Kidney (tissue), 14 donors: ENCODE data around the gene TPT1. TPM values are rescaled to one million over a fixed set of nuclear protein-coding genes. Genes with fewer than 3 reads are reported as not detected.

Source experiments
- DNase-seq, 5 donors: peaks; one replicate each; pipeline ENCODE4 v3.0.0-alpha.2; 2013 to 2020
- FAIRE-seq: peaks from 2 replicates; lab custom pipeline; 2012; peaks lifted over from hg19 to GRCh38; lab: Jason Lieb, UNC
- H3K27ac ChIP-seq, 2 donors: one replicate each; pipeline ENCODE4 v1.7.0; 2013; ENCODE audit warnings: low read depth in 2 of 2, low read length in 2 of 2, inconsistent platforms in 1 of 2
- H3K27me3 ChIP-seq: one replicate; pipeline ENCODE4 v1.7.1; 2013; ENCODE audit warnings: low read length, inconsistent platforms; ENCODE audit not compliant: control insufficient read depth, insufficient read depth
- H3K36me3 ChIP-seq, 3 donors: one replicate each; pipeline versions ENCODE4 v1.7.0 to v1.7.1; 2013; ENCODE audit warnings: low read length in 3 of 3, control low read depth in 1 of 3, inconsistent platforms in 1 of 3; ENCODE audit not compliant: insufficient read depth in 3 of 3, control insufficient read depth in 2 of 3
- H3K4me1 ChIP-seq, 3 donors: one replicate each; pipeline versions ENCODE4 v1.7.0 to v1.7.1; 2013; ENCODE audit warnings: low read length in 3 of 3, inconsistent platforms in 1 of 3, low read depth in 1 of 3; ENCODE audit not compliant: control insufficient read depth in 2 of 3, insufficient read depth in 2 of 3
- H3K4me3 ChIP-seq, 3 donors: one replicate each; pipeline versions ENCODE4 v1.7.0 to v1.8.1; 2013; ENCODE audit warnings: low read length in 3 of 3, control low read depth in 1 of 3, inconsistent platforms in 1 of 3
- H3K9ac ChIP-seq, 3 donors: one replicate each; pipeline versions ENCODE4 v1.7.0 to v1.7.1; 2013; ENCODE audit warnings: low read length in 3 of 3, control low read depth in 1 of 3, inconsistent platforms in 1 of 3
- H3K9me3 ChIP-seq, 3 donors: one replicate each; pipeline versions ENCODE4 v1.7.0 to v1.7.1; 2013; ENCODE audit warnings: low read length in 3 of 3, control low read depth in 1 of 3, inconsistent platforms in 1 of 3; ENCODE audit not compliant: control insufficient read depth in 2 of 3, insufficient read depth in 1 of 3
- CTCF ChIP-seq: IDR thresholded peaks from 3 replicates; pipeline ENCODE4 v1.5.1; 2012; ENCODE audit warnings: mild to moderate bottlenecking, moderate library complexity, borderline replicate concordance; ENCODE audit not compliant: insufficient read depth; ENCODE audit errors: extremely low read depth
- intact Hi-C: fragments of 100-400 bp; cut with DNase I; formaldehyde crosslinking; loops from one replicate; pipeline ENCODE4 v1.11.1; 2022
- polyA plus RNA-seq: library from polyadenylated mRNA; stranded (reverse); fragments of 350-450 nt; fragmentation: Illumina TruSeq; extraction: RNeasy Lipid Tissue Mini Kit (QIAGEN cat#74804); gene quantifications from one replicate; pipeline ENCODE4 v1.2.3, GENCODE V29; 2014; ENCODE audit warnings: low read depth, low replicate concordance; ENCODE audit not compliant: insufficient read depth
- total RNA-seq: library from RNA; stranded (reverse); fragmentation: NEBNext Ultra II Directional; extraction: Animal tissue kit (Norgen Biotek cat#: 25700); gene quantifications from one replicate; pipeline ENCODE4 v1.2.1, GENCODE V29; 2021
- donor health status: control.
- donor health status: control.
- donor health status: control.
- donor health status: control.
- donor health status: control.
- donor health status: DM: yes; HTN: yes; CAD: no.
- donor health status: Normal renal cell carcinoma (clear cell type).

TPT1 gene
- total and polyA plus RNA-seq, 2 donors from 2014 or later = 4,291 to 6,901 TPM

GRCh38 chr13:45374917-45375316 is 33.9 kb upstream of the TPT1 start:
- Histone ChIP-seq H3K4me3 (no peak overlapping the region), H3K27ac (no peak overlapping the region), H3K9ac (no peak overlapping the region), H3K27me3 (no peaks in the 10 kb centered on the region), H3K4me1 (peaks cover 0 to 11% (median 7%) of the 10 kb centered on the region in 3 donors), H3K9me3 (no peaks in the 10 kb centered on the region), H3K36me3 (no peaks in the 10 kb centered on the region)
- no peak for TF ChIP-seq CTCF
- intact Hi-C loops = no loop called here
- DNase-seq (no peak), FAIRE-seq (no peak)

DNA sequence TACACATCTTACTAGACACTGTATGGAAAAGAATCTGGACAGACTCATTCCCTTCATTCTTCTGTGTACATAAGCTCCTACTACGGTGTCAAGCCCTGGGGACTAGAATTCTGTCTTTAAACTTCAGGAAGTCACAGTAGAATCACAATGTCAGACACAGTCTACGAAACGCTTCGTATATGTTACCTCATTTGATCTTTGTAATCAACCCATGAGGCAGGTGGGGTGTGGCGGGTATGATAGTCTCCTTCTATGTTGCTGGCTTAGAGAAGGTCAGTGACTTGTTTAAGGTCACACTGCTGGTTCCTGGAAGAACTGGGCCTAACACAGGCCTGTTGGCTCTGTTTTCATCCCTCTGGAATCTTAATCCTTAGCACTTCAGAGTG is 32.2 kb upstream of the TPT1 start:
- intact Hi-C loops = no loop called here
- Histone ChIP-seq H3K36me3 (peaks cover 0 to 6% (median 0%) of the 10 kb centered on the region in 3 donors), H3K4me3 (no peak overlapping the region), H3K27ac (no peak overlapping the region), H3K4me1 (peaks cover 0 to 13% (median 12%) of the 10 kb centered on the region in 3 donors), H3K27me3 (no peaks in the 10 kb centered on the region), H3K9ac (no peak overlapping the region), H3K9me3 (no peaks in the 10 kb centered on the region)
- no peak for TF ChIP-seq CTCF
- FAIRE-seq (no peak), DNase-seq (no peak)

- intact Hi-C loops = no loop called here
Observed at GRCh38 chr13:45372189-45373161, 31.5 kb upstream of the TPT1 start.

More at GRCh38 chr13:45372189-45373161, 31.5 kb upstream of the TPT1 start:
- no peak for FAIRE-seq
- H3K27ac ChIP-seq = peak overlapping the region in 1 of 2 donors; percentile 13
- DNase-seq = peak in 3 of 5 donors; percentile 72 to 79 (median 78)
- no peaks in the 10 kb centered on the region for H3K27me3 ChIP-seq
- TF ChIP-seq CTCF = no peak
- no peaks in the 10 kb centered on the region for H3K9me3 ChIP-seq
- H3K4me3 ChIP-seq = no peak overlapping the region
- no peak overlapping the region for H3K9ac ChIP-seq
- peaks cover 0 to 6% (median 0%) of the 10 kb centered on the region in 3 donors for H3K36me3 ChIP-seq
- H3K4me1 ChIP-seq = peaks cover 0 to 14% (median 14%) of the 10 kb centered on the region in 3 donors
